Ovary (tissue), 3 donors: ENCODE measurements around the gene C4orf51.

Experiments
- CTCF ChIP-seq, 3 donors: fragments of 450-650 bp in 2 of 3; fragments of 200-600 bp in 1 of 3; IDR thresholded peaks; one replicate each; pipeline versions ENCODE4 v1.5.1 to v1.8.0; 2016 to 2022; ENCODE audit warnings: antibody characterized with exemption in 3 of 3, mild to moderate bottlenecking in 1 of 3
- EP300 ChIP-seq: sonication (generic); formaldehyde crosslinking; IDR thresholded peaks from one replicate; pipeline ENCODE4 v1.6.1; 2017; ENCODE audit warnings: antibody characterized with exemption
- donor health status: DM: no; HTN: no; CAD: no.

- TF ChIP-seq EP300 (no peak), CTCF (IDR thresholded peaks at IDR 0.05) (no peak)
Observed at GRCh38 chr4:145756244-145756643, 76.3 kb downstream of the C4orf51 start.
